Hematopoietic multipotent progenitor cell treated with erythropoietin and hydrocortisone succinate and interleukin-3 and kit ligand, for 15 days (in vitro differentiated cells): ENCODE data around the gene NCBP1.
"Not testable (repeated sequence)": the region's sequence is repeated elsewhere in the genome, so short reads cannot be mapped to it uniquely, and the experiment has no call there.

ENCODE experiments used
- DNase-seq: peaks from one replicate; pipeline ENCODE4 v3.0.0-alpha.2; 2015; ENCODE audit warnings: low spot score

Gene NCBP1

GRCh38 chr9:97672403-97672802 lies 38.8 kb downstream of the NCBP1 start:
- no peak for DNase-seq

GRCh38 chr9:97673922-97674321 lies 40.3 kb downstream of the NCBP1 start:
- DNase-seq: no peak

GRCh38 chr9:97675655-97676054 lies 42.0 kb downstream of the NCBP1 start:
- DNase-seq: no peak

GRCh38 chr9:97682242-97682641 lies 48.6 kb downstream of the NCBP1 start:
- no peak for DNase-seq

- DNase-seq: no peak
Observed at GRCh38 chr9:97688654-97689053, 55.0 kb downstream of the NCBP1 start.

GRCh38 chr9:97689401-97690180 lies 56.0 kb downstream of the NCBP1 start:
- no peak for DNase-seq

GRCh38 chr9:97694769-97695168 lies 61.1 kb downstream of the NCBP1 start:
- no peak for DNase-seq

- DNase-seq: no peak
Observed at GRCh38 chr9:97695390-97695789, 61.8 kb downstream of the NCBP1 start.

- peak; percentile 6 for DNase-seq
Observed at GRCh38 chr9:97695995-97696802, 62.6 kb downstream of the NCBP1 start.

GRCh38 chr9:97696803-97697601 lies 63.4 kb downstream of the NCBP1 start, which contains the start of gene XPA:
XPA (minus strand) TSS chr9:97697340; CDS start chr9:97697292, 48 bp downstream.
- DNase-seq: peak; percentile 86

- no peak for DNase-seq
Observed at GRCh38 chr9:97697837-97698236, 64.2 kb downstream of the NCBP1 start.

- DNase-seq: no peak
Observed at GRCh38 chr9:97698865-97699264, 65.2 kb downstream of the NCBP1 start.

GRCh38 chr9:97699281-97699680 lies 65.7 kb downstream of the NCBP1 start:
- DNase-seq: not testable (repeated sequence)

- not testable (repeated sequence) for DNase-seq
Observed at GRCh38 chr9:97699824-97700223, 66.2 kb downstream of the NCBP1 start.

- DNase-seq: no peak
Observed at GRCh38 chr9:97703437-97704344, 70.1 kb downstream of the NCBP1 start.

- no peak for DNase-seq
Observed at GRCh38 chr9:97704345-97704677, 70.7 kb downstream of the NCBP1 start.

GRCh38 chr9:97704851-97705250 lies 71.2 kb downstream of the NCBP1 start:
- DNase-seq: no peak

- DNase-seq: no peak
Observed at GRCh38 chr9:97705354-97705950, 71.8 kb downstream of the NCBP1 start.

GRCh38 chr9:97706246-97706645 lies 72.6 kb downstream of the NCBP1 start:
- no peak for DNase-seq

- DNase-seq: peak; percentile 64
Observed at GRCh38 chr9:97710356-97711222, 77.0 kb downstream of the NCBP1 start.
